Measurements from ENCODE around the gene PEX13. TPM values are rescaled to one million over a fixed set of nuclear protein-coding genes. Genes with fewer than 3 reads are reported as not detected.
"Not testable (repeated sequence)": the region's sequence is repeated elsewhere in the genome, so short reads cannot be mapped to it uniquely, and the experiment has no call there.

Gene PEX13
- total and polyA plus RNA-seq, 7 experiments from 2014 or later = 7.2 to 23.6 (median 15.8) TPM

DNA sequence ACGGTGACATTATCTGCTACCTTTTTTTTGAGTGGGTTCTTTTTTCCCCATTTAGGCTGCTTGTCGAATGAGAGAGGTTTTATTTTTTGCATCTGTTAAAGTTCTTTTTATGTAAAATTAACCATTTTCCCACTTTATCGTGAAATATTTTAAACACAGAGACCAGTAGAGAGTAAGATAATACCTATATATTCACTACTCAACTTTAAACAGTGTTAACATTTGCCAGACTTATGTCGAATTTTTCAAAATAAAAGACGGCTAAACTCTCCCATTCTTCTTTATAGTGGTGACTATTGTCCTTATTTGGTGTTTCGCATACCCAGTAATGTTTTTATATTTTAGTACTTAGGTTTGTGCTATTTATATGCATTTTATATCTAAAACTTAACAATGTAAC is 1.3 kb downstream of the PEX13 start:
- Histone ChIP-seq H3K4me3 (ENCODE audit: low read length) (peak overlapping the region; percentile 100), H3K4me1 (ENCODE audit: control insufficient read depth in 2 of 2, insufficient read depth in 2 of 2, low read length in 2 of 2) (peaks cover 14 to 20% of the 10 kb centered on the region in 2 donors), H3K36me3 (ENCODE audit: control insufficient read depth in 2 of 3, insufficient read depth in 3 of 3, low read length in 3 of 3) (peaks cover 0 to 16% (median 0%) of the 10 kb centered on the region in 3 experiments), H3K27ac (ENCODE audit: low read depth, low read length) (peak overlapping the region; percentile 75), H3K27me3 (ENCODE audit: control insufficient read depth in 2 of 2, insufficient read depth in 2 of 2, low read length in 2 of 2) (no peaks in the 10 kb centered on the region), H3K9me3 (ENCODE audit: control insufficient read depth in 2 of 3, low read length in 3 of 3) (no peaks in the 10 kb centered on the region)
- ChIA-PET CTCF (no interaction called here), POLR2A (no interaction called here)
- peak overlapping the region in 7 of 9 donors; percentile 91 to 99 (median 95) for H3K27ac Mint-ChIP-seq
- DNase-seq (no peak), ATAC-seq (no peak)
- peak overlapping the region; percentile 93 to 100 (median 97) for H3K4me3 Mint-ChIP-seq
- H3K4me1 Mint-ChIP-seq = peaks cover 30 to 83% (median 56%) of the 10 kb centered on the region in 7 donors
- peaks cover 0 to 4% (median 0%) of the 10 kb centered on the region in 11 donors for H3K9me3 Mint-ChIP-seq
- no peaks in the 10 kb centered on the region for H3K27me3 Mint-ChIP-seq
- intact Hi-C loops (cut with micrococcal nuclease) = loop anchor here (5.0 kb wide), 2 partner anchors 1131 to 1179 kb away; partner anchors contain the start of gene B3GNT2 (in 1 of the 2)
- peaks cover 4 to 29% (median 14%) of the 10 kb centered on the region in 5 donors for H3K36me3 Mint-ChIP-seq

GRCh38 chr2:61021228-61021660 is 3.7 kb downstream of the PEX13 start:
- Mint-ChIP-seq H3K4me3 (peak overlapping the region in 2 of 10 donors; percentile 25 to 32), H3K27me3 (no peaks in the 10 kb centered on the region), H3K27ac (no peak overlapping the region), H3K36me3 (peaks cover 4 to 36% (median 20%) of the 10 kb centered on the region in 5 donors), H3K4me1 (peaks cover 35 to 81% (median 59%) of the 10 kb centered on the region in 7 donors), H3K9me3 (peaks cover 0 to 4% (median 0%) of the 10 kb centered on the region in 11 donors)
- intact Hi-C loops (cut with micrococcal nuclease) = no loop called here
- no peak for ATAC-seq
- Histone ChIP-seq H3K4me3 (ENCODE audit: low read length) (no peak overlapping the region), H3K9me3 (ENCODE audit: control insufficient read depth in 2 of 3, low read length in 3 of 3) (no peaks in the 10 kb centered on the region), H3K4me1 (ENCODE audit: control insufficient read depth in 2 of 2, insufficient read depth in 2 of 2, low read length in 2 of 2) (peaks cover 14 to 17% of the 10 kb centered on the region in 2 donors), H3K27me3 (ENCODE audit: control insufficient read depth in 2 of 2, insufficient read depth in 2 of 2, low read length in 2 of 2) (no peaks in the 10 kb centered on the region), H3K36me3 (ENCODE audit: control insufficient read depth in 2 of 3, insufficient read depth in 3 of 3, low read length in 3 of 3) (peaks cover 0 to 21% (median 0%) of the 10 kb centered on the region in 3 experiments), H3K27ac (ENCODE audit: low read depth, low read length) (no peak overlapping the region)
- ChIA-PET CTCF (no interaction called here), POLR2A (interaction anchor here (0.6 kb wide), 1 partner anchor 39 kb away, joined by 4 read pairs; no protein-coding TSS in a partner anchor)
- DNase-seq = no peak

GRCh38 chr2:61023670-61024069 is 6.2 kb downstream of the PEX13 start:
- H3K36me3 ChIP-seq (ENCODE audit: control insufficient read depth in 2 of 3, insufficient read depth in 3 of 3, low read length in 3 of 3) = peaks cover 0 to 9% (median 0%) of the 10 kb centered on the region in 3 experiments
- DNase-seq (no peak), ATAC-seq (no peak)
- H3K27me3 ChIP-seq (ENCODE audit: control insufficient read depth in 2 of 2, insufficient read depth in 2 of 2, low read length in 2 of 2) = no peaks in the 10 kb centered on the region
- no peaks in the 10 kb centered on the region for H3K27me3 Mint-ChIP-seq
- no peaks in the 10 kb centered on the region for H3K9me3 ChIP-seq (ENCODE audit: control insufficient read depth in 2 of 3, low read length in 3 of 3)
- H3K9me3 Mint-ChIP-seq = peaks cover 0 to 4% (median 0%) of the 10 kb centered on the region in 11 donors
- peaks cover 4 to 50% (median 22%) of the 10 kb centered on the region in 5 donors for H3K36me3 Mint-ChIP-seq
- peaks cover 33 to 76% (median 60%) of the 10 kb centered on the region in 7 donors for H3K4me1 Mint-ChIP-seq
- ChIA-PET POLR2A (no interaction called here), CTCF (no interaction called here)
- no peak overlapping the region for H3K4me3 ChIP-seq (ENCODE audit: low read length)
- no peak overlapping the region for H3K27ac ChIP-seq (ENCODE audit: low read depth, low read length)
- H3K4me1 ChIP-seq (ENCODE audit: control insufficient read depth in 2 of 2, insufficient read depth in 2 of 2, low read length in 2 of 2) = peaks cover 8 to 10% of the 10 kb centered on the region in 2 donors
- peak overlapping the region in 1 of 9 donors; percentile 16 for H3K27ac Mint-ChIP-seq
- intact Hi-C loops (cut with micrococcal nuclease) = no loop called here
- peak overlapping the region in 3 of 10 donors; percentile 22 to 44 (median 31) for H3K4me3 Mint-ChIP-seq

DNA sequence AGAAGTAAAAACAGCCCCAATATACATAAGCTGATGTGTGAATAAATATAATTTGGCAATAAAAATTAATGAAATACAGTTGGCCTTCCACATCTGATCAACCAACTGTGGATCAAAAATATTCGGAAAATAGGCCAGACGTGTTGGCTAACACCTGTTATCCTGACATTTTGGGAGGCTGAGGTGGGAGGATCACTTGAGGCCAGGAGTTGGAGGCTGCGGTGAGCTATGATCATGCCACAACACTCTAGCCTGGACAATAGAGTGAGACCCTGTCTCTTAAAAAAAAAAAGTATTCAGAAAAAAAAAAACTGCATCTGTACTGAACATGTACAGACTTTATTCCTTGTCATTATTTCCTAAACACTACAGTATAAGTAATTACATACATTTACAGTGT is 12.0 kb downstream of the PEX13 start:
- no peak for ATAC-seq
- Mint-ChIP-seq H3K4me3 (no peak overlapping the region), H3K9me3 (peaks cover 0 to 2% (median 0%) of the 10 kb centered on the region in 11 donors), H3K27ac (no peak overlapping the region), H3K27me3 (no peaks in the 10 kb centered on the region), H3K36me3 (peaks cover 4 to 43% (median 26%) of the 10 kb centered on the region in 5 donors), H3K4me1 (peaks cover 16 to 43% (median 24%) of the 10 kb centered on the region in 7 donors)
- POLR2A ChIA-PET = interaction anchor here (0.7 kb wide), 2 partner anchors 10 to 96 kb away, joined by 3 to 4 read pairs; no protein-coding TSS in a partner anchor
- Histone ChIP-seq H3K4me1 (ENCODE audit: control insufficient read depth in 2 of 2, insufficient read depth in 2 of 2, low read length in 2 of 2) (no peaks in the 10 kb centered on the region), H3K27ac (ENCODE audit: low read depth, low read length) (no peak overlapping the region), H3K36me3 (ENCODE audit: control insufficient read depth in 2 of 3, insufficient read depth in 3 of 3, low read length in 3 of 3) (peaks cover 0 to 26% (median 7%) of the 10 kb centered on the region in 3 experiments), H3K9me3 (ENCODE audit: control insufficient read depth in 2 of 3, low read length in 3 of 3) (no peaks in the 10 kb centered on the region), H3K27me3 (ENCODE audit: control insufficient read depth in 2 of 2, insufficient read depth in 2 of 2, low read length in 2 of 2) (no peaks in the 10 kb centered on the region), H3K4me3 (ENCODE audit: low read length) (no peak overlapping the region)
- intact Hi-C loops (cut with micrococcal nuclease) = no loop called here
- DNase-seq = no peak
- CTCF ChIA-PET = no interaction called here

- POLR2A ChIA-PET; H3K4me3 ChIP-seq (ENCODE audit: low read length); H3K9me3 ChIP-seq (ENCODE audit: control insufficient read depth in 2 of 3, low read length in 3 of 3); H3K27me3 Mint-ChIP-seq; H3K27ac Mint-ChIP-seq; H3K4me3 Mint-ChIP-seq; H3K4me1 ChIP-seq (ENCODE audit: control insufficient read depth in 2 of 2, insufficient read depth in 2 of 2, low read length in 2 of 2); DNase-seq; H3K27ac ChIP-seq (ENCODE audit: low read depth, low read length); intact Hi-C loops (cut with micrococcal nuclease); H3K27me3 ChIP-seq (ENCODE audit: control insufficient read depth in 2 of 2, insufficient read depth in 2 of 2, low read length in 2 of 2); CTCF ChIA-PET; ATAC-seq: not testable (repeated sequence)
- peaks cover 0 to 27% (median 0%) of the 10 kb centered on the region in 11 donors for H3K9me3 Mint-ChIP-seq
- peaks cover 0 to 34% (median 7%) of the 10 kb centered on the region in 3 experiments for H3K36me3 ChIP-seq (ENCODE audit: control insufficient read depth in 2 of 3, insufficient read depth in 3 of 3, low read length in 3 of 3)
- H3K36me3 Mint-ChIP-seq = peaks cover 4 to 61% (median 29%) of the 10 kb centered on the region in 5 donors
- peaks cover 0 to 37% (median 18%) of the 10 kb centered on the region in 7 donors for H3K4me1 Mint-ChIP-seq
These were observed 17.1 kb downstream of the PEX13 start for GRCh38 chr2:61034592-61034991.

DNA sequence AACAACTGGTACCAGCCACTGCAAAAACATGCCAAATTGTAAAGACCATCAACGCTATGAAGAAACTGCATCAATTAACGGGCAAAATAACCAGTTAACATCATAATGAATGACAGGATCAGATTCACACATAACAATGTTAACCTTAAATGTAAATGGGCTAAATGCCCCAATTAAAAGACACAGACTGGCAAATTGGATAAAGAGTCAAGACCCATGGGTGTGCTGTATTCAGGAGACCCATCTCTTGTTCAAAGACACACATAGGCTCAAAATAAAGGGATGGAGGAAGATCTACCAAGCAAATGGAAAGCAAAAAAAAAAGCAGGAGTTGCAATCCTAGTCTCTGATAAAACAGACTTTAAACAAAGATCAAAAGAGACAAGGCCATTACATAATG is 19.1 kb downstream of the PEX13 start:
- CTCF ChIA-PET; H3K27me3 Mint-ChIP-seq; POLR2A ChIA-PET; H3K27me3 ChIP-seq (ENCODE audit: control insufficient read depth in 2 of 2, insufficient read depth in 2 of 2, low read length in 2 of 2); intact Hi-C loops (cut with micrococcal nuclease); H3K9me3 ChIP-seq (ENCODE audit: control insufficient read depth in 2 of 3, low read length in 3 of 3); ATAC-seq; H3K4me3 Mint-ChIP-seq; H3K4me1 ChIP-seq (ENCODE audit: control insufficient read depth in 2 of 2, insufficient read depth in 2 of 2, low read length in 2 of 2); H3K27ac ChIP-seq (ENCODE audit: low read depth, low read length); DNase-seq; H3K4me3 ChIP-seq (ENCODE audit: low read length): not testable (repeated sequence)
- H3K36me3 ChIP-seq (ENCODE audit: control insufficient read depth in 2 of 3, insufficient read depth in 3 of 3, low read length in 3 of 3) = peaks cover 0 to 27% (median 7%) of the 10 kb centered on the region in 3 experiments
- peak overlapping the region in 2 of 9 donors; percentile 35 to 57 for H3K27ac Mint-ChIP-seq
- H3K4me1 Mint-ChIP-seq = peaks cover 4 to 46% (median 27%) of the 10 kb centered on the region in 7 donors
- peaks cover 4 to 72% (median 27%) of the 10 kb centered on the region in 5 donors for H3K36me3 Mint-ChIP-seq
- peaks cover 0 to 27% (median 0%) of the 10 kb centered on the region in 11 donors for H3K9me3 Mint-ChIP-seq

DNA sequence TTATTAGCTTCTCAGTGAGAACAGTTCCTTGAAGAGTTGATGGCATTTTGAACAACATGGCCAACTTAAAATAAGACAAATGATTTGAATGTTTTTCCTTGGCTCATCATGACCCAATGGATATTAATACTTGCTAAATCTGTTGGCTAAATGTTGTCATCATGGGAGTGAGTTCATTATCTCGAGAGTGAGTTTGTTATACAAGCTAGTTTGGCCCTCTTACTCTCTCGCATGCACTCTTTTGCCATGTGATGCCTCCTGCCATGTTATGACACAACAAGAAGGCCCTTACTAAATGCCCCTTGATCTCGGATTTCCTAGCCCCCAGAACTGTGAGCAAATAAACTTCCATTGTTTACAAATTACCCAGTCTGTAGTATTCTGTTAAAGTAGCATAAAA is 25.3 kb downstream of the PEX13 start:
- ChIA-PET POLR2A (no interaction called here), CTCF (no interaction called here)
- H3K4me1 Mint-ChIP-seq = peaks cover 7 to 41% (median 32%) of the 10 kb centered on the region in 7 donors
- Histone ChIP-seq H3K36me3 (ENCODE audit: control insufficient read depth in 2 of 3, insufficient read depth in 3 of 3, low read length in 3 of 3) (peaks cover 0 to 4% (median 0%) of the 10 kb centered on the region in 3 experiments), H3K4me3 (ENCODE audit: low read length) (no peak overlapping the region), H3K9me3 (ENCODE audit: control insufficient read depth in 2 of 3, low read length in 3 of 3) (no peaks in the 10 kb centered on the region), H3K27ac (ENCODE audit: low read depth, low read length) (no peak overlapping the region), H3K27me3 (ENCODE audit: control insufficient read depth in 2 of 2, insufficient read depth in 2 of 2, low read length in 2 of 2) (no peaks in the 10 kb centered on the region), H3K4me1 (ENCODE audit: control insufficient read depth in 2 of 2, insufficient read depth in 2 of 2, low read length in 2 of 2) (peaks cover 0 to 10% of the 10 kb centered on the region in 2 donors)
- intact Hi-C loops (cut with micrococcal nuclease) = no loop called here
- H3K9me3 Mint-ChIP-seq = peaks cover 0 to 8% (median 0%) of the 10 kb centered on the region in 11 donors
- ATAC-seq = no peak
- H3K27me3 Mint-ChIP-seq = no peaks in the 10 kb centered on the region
- H3K4me3 Mint-ChIP-seq = no peak overlapping the region
- no peak overlapping the region for H3K27ac Mint-ChIP-seq
- DNase-seq = no peak
- H3K36me3 Mint-ChIP-seq = peaks cover 0 to 31% (median 9%) of the 10 kb centered on the region in 5 donors
